Neural crest cell (in vitro differentiated cells): ENCODE data around the gene ZDHHC1. TPM values are rescaled to one million over a fixed set of nuclear protein-coding genes. Genes with fewer than 3 reads are reported as not detected.
A peak's percentile ranks its signal among the peaks of the same experiment; 100 is the strongest.

Experiments used
- DNase-seq: peaks from one replicate; pipeline ENCODE4 v3.0.0; 2021; ENCODE audit warnings: low read depth, mixed read lengths, low spot score
- H3K27ac Mint-ChIP-seq: one replicate; pipeline ENCODE4 v1.8.0; 2021; ENCODE audit warnings: mild to moderate bottlenecking, mixed read lengths; ENCODE audit not compliant: unreplicated experiment
- H3K27me3 Mint-ChIP-seq: 2 replicates; pipeline ENCODE4 v1.8.0; 2021; ENCODE audit warnings: low read depth, mild to moderate bottlenecking, mixed read lengths
- H3K36me3 Mint-ChIP-seq: 2 replicates; pipeline ENCODE4 v1.8.0; 2021; ENCODE audit warnings: low read depth, mild to moderate bottlenecking, mixed read lengths
- H3K4me1 Mint-ChIP-seq: 2 replicates; pipeline ENCODE4 v1.8.0; 2021; ENCODE audit warnings: mixed read lengths
- H3K4me3 Mint-ChIP-seq: one replicate; pipeline ENCODE4 v1.8.0; 2021; ENCODE audit warnings: mild to moderate bottlenecking, mixed read lengths
- H3K9me3 Mint-ChIP-seq: 2 replicates; pipeline ENCODE4 v1.8.0; 2021; ENCODE audit warnings: mixed read lengths
- CTCF ChIP-seq: fragments of 200-600 bp; sonication (generic); conservative IDR thresholded peaks from 2 replicates; pipeline ENCODE4 v1.5.0; 2021; ENCODE audit warnings: antibody characterized with exemption, mild to moderate bottlenecking
- total RNA-seq: library from RNA; stranded (reverse); gene quantifications from 2 replicates; pipeline ENCODE4 v1.2.1, GENCODE V29; 2021

ZDHHC1 gene
- total RNA-seq, 1 donor from 2014 or later: 10.2 TPM

- Mint-ChIP-seq H3K9me3 (no peaks in the 10 kb centered on the region), H3K27ac (no peak overlapping the region), H3K4me3 (no peak overlapping the region), H3K27me3 (no peaks in the 10 kb centered on the region), H3K36me3 (no peaks in the 10 kb centered on the region), H3K4me1 (peaks cover 22% of the 10 kb centered on the region)
- DNase-seq: no peak
- no peak for TF ChIP-seq CTCF
Measured at GRCh38 chr16:67461600-67462278, 45.5 kb upstream of the ZDHHC1 start.

- TF ChIP-seq CTCF: no peak
- H3K27me3 Mint-ChIP-seq: no peaks in the 10 kb centered on the region
- H3K4me1 Mint-ChIP-seq: peaks cover 18% of the 10 kb centered on the region
- no peaks in the 10 kb centered on the region for H3K9me3 Mint-ChIP-seq
- no peaks in the 10 kb centered on the region for H3K36me3 Mint-ChIP-seq
- no peak for DNase-seq
- no peak overlapping the region for H3K4me3 Mint-ChIP-seq
- no peak overlapping the region for H3K27ac Mint-ChIP-seq
Measured at GRCh38 chr16:67460961-67461360, 44.7 kb upstream of the ZDHHC1 start.

- TF ChIP-seq CTCF: no peak
- H3K27ac Mint-ChIP-seq: peak overlapping the region; percentile 43
- H3K36me3 Mint-ChIP-seq: no peaks in the 10 kb centered on the region
Measured at GRCh38 chr16:67460168-67460567, 43.9 kb upstream of the ZDHHC1 start.

GRCh38 chr16:67459861-67460150 is 43.5 kb upstream of the ZDHHC1 start:
- DNase-seq: no peak
- TF ChIP-seq CTCF: no peak
- Mint-ChIP-seq H3K9me3 (no peaks in the 10 kb centered on the region), H3K4me3 (no peak overlapping the region), H3K27ac (no peak overlapping the region), H3K27me3 (no peaks in the 10 kb centered on the region), H3K4me1 (peaks cover 14% of the 10 kb centered on the region), H3K36me3 (no peaks in the 10 kb centered on the region)

More at GRCh38 chr16:67460168-67460567, 43.9 kb upstream of the ZDHHC1 start:
- Mint-ChIP-seq H3K4me3 (no peak overlapping the region), H3K27me3 (no peaks in the 10 kb centered on the region), H3K9me3 (no peaks in the 10 kb centered on the region), H3K4me1 (peaks cover 11% of the 10 kb centered on the region)
- no peak for DNase-seq

GRCh38 chr16:67459066-67459860 is 43.0 kb upstream of the ZDHHC1 start:
- Mint-ChIP-seq H3K4me3 (peak overlapping the region; percentile 34), H3K4me1 (peaks cover 19% of the 10 kb centered on the region), H3K27me3 (no peaks in the 10 kb centered on the region), H3K27ac (no peak overlapping the region), H3K9me3 (no peaks in the 10 kb centered on the region), H3K36me3 (no peaks in the 10 kb centered on the region)
- DNase-seq: no peak
- TF ChIP-seq CTCF: no peak
